Heart right ventricle (tissue), 16 donors: ENCODE measurements around the gene PSMA6. TPM values are rescaled to one million over a fixed set of nuclear protein-coding genes. Genes with fewer than 3 reads are reported as not detected.

Source experiments
- ATAC-seq, 8 donors: fragments of 200-7000 bp; cut with Tn5 transposase; one replicate each; pipeline ENCODE4 v1.9.1; 2020; ENCODE audit warnings: mild to moderate bottlenecking in 8 of 8, moderate library complexity in 8 of 8, moderate number of reproducible peaks in 1 of 8
- DNase-seq, 2 donors: peaks; one replicate each; pipeline ENCODE4 v3.0.0-alpha.2; 2020
- H3K27ac ChIP-seq, 10 donors: fragments of 200-600 bp; sonication (generic) in 2 of 10; one replicate each; pipeline versions ENCODE4 v1.5.0 to v1.8.0; 2020 to 2022; ENCODE audit warnings: mild to moderate bottlenecking in 3 of 10
- H3K27me3 ChIP-seq, 7 donors: fragments of 200-600 bp; one replicate each; pipeline ENCODE4 v1.8.0; 2021 to 2022; ENCODE audit warnings: mild to moderate bottlenecking in 2 of 7
- H3K36me3 ChIP-seq, 9 donors: fragments of 200-600 bp; sonication (generic) in 1 of 9; one replicate each; pipeline versions ENCODE4 v1.5.0 to v1.8.0; 2020 to 2022; ENCODE audit warnings: mild to moderate bottlenecking in 2 of 9
- H3K4me1 ChIP-seq, 9 donors: fragments of 200-600 bp; sonication (generic) in 1 of 9; one replicate each; pipeline versions ENCODE4 v1.5.0 to v1.8.0; 2020 to 2022; ENCODE audit warnings: mild to moderate bottlenecking in 4 of 9
- H3K4me3 ChIP-seq, 10 donors: fragments of 200-600 bp; sonication (generic) in 2 of 10; one replicate each; pipeline versions ENCODE4 v1.5.0 to v1.8.0; 2020 to 2022; ENCODE audit warnings: mild to moderate bottlenecking in 7 of 10, moderate library complexity in 2 of 10
- H3K9me3 ChIP-seq, 11 donors: fragments of 200-600 bp in 10 of 11; sonication (generic) in 2 of 11; one replicate each; pipeline versions ENCODE4 v1.5.0 to v1.8.0; 2013 to 2022; ENCODE audit warnings: mild to moderate bottlenecking in 2 of 11, control low read depth in 1 of 11, moderate library complexity in 1 of 11
- CTCF ChIP-seq, 9 donors: fragments of 200-600 bp; sonication (generic) in 2 of 9; IDR thresholded peaks; one replicate each; pipeline versions ENCODE4 v1.5.0 to v1.8.0; 2021 to 2022; ENCODE audit warnings: antibody characterized with exemption in 9 of 9, mild to moderate bottlenecking in 5 of 9, moderate library complexity in 1 of 9
- WGBS, 2 donors: extraction: QIAGEN DNeasy Blood & Tissue Kit; methylation state at CpG; one replicate each; pipeline ENCODE4 v1.1.7; 2013; ENCODE audit warnings: inconsistent platforms in 1 of 2; 5-methylcytosine and 5-hydroxymethylcytosine counted together
- intact Hi-C, 10 donors: fragments of 100-400 bp; cut with DNase I; formaldehyde crosslinking; loops; one replicate each; pipeline versions ENCODE4 v1.11.1 to v1.14.2; 2022
- polyA plus RNA-seq, 2 donors: library from polyadenylated mRNA; stranded (reverse); fragments of 200-250 nt; gene quantifications; one replicate each; pipeline ENCODE4 v1.2.3, GENCODE V29; 2013
- total RNA-seq, 10 donors: library from RNA; stranded (reverse); fragmentation: NEBNext Ultra II Directional in 3 of 10; extraction: Animal tissue kit (Norgen Biotek cat#: 25700) in 3 of 10; gene quantifications; one replicate each; pipeline versions ENCODE4 v1.2.1 to v1.2.4, GENCODE V29; 2021 to 2023
- donor health status: Arrhythmogenic right ventricular cardiomyopathy.
- donor health status: ischemic (EF 13 %, LVEDD 7.1; RV severe dilation, severe dysfunction).
- donor health status: healthy with polysubstance abuse.
- donor health status: DM: no; HTN: yes; CAD: no.
- donor health status: DM: no; HTN: no; CAD: no.
- donor health status: ischemic (EF 25% LVEDD 6.9; RV normal size, moderate dysfunction).
- donor health status: ischemic (EF 25% LVEDD 5.7; RV mildly dilated, moderate dysfunction).
- donor health status: healthy.
- donor health status: DM: yes; HTN: yes; CAD: no.
- donor health status: Ischemic cardiomyopathy.
- donor health status: ischemic (EF 35%, LVEDD 5.7; RV mildly dilated, moderate dysfunction).
- donor health status: nonischemic (EF 11% LVEDD 7.7; RV severe dilation, severe dysfunction).
- donor health status: DM: yes; HTN: yes; CAD: no.
- donor health status: PGD.
- donor health status: ischemic (EF 29% LVEDD 5.4; RV normal size, mild dysfunction).
- donor health status: nonischemic (EF 23%, LVEDD 6.1; RV moderate dilation, normal function).

PSMA6 gene
- total and polyA plus RNA-seq, 12 donors: 92.3 to 233 (median 166) TPM

- TF ChIP-seq CTCF (IDR thresholded peaks at IDR 0.05): no peak
- 86 to 87% methylated on average over 14 of the region's 14 CpGs for WGBS, 2 donors
- ATAC-seq: no peak
- intact Hi-C loops: loop anchor here in 5 of 10 donors (5.0 to 10.0 kb wide), 4 partner anchors 46 to 61 kb away; partner anchors contain the start of genes NFKBIA (in 1 of the 5) and PSMA6 (in 1 of the 5)
- Histone ChIP-seq H3K4me3 (peak overlapping the region in 5 of 10 donors; percentile 11 to 44 (median 41)), H3K27ac (peak overlapping the region; percentile 86 to 98 (median 95)), H3K36me3 (no peaks in the 10 kb centered on the region), H3K4me1 (peaks cover 24 to 86% (median 59%) of the 10 kb centered on the region in 9 donors), H3K9me3 (no peaks in the 10 kb centered on the region), H3K27me3 (no peaks in the 10 kb centered on the region)
- no peak for DNase-seq
These were observed 48.7 kb downstream of the PSMA6 start for GRCh38 chr14:35340616-35341453.

GRCh38 chr14:35341454-35341750, 49.2 kb downstream of the PSMA6 start:
- H3K4me1 ChIP-seq: peaks cover 20 to 80% (median 53%) of the 10 kb centered on the region in 9 donors
- peak overlapping the region; percentile 86 to 98 (median 95) for H3K27ac ChIP-seq
- no peaks in the 10 kb centered on the region for H3K27me3 ChIP-seq
- WGBS, 2 donors: 12 to 13% methylated on average over 4 of the region's 4 CpGs
- no peak for TF ChIP-seq CTCF (IDR thresholded peaks at IDR 0.05)
- no peaks in the 10 kb centered on the region for H3K36me3 ChIP-seq
- no peak for DNase-seq
- ATAC-seq: no peak
- intact Hi-C loops: loop anchor here in 5 of 10 donors (5.0 to 10.0 kb wide), 4 partner anchors 46 to 61 kb away; partner anchors contain the start of genes NFKBIA (in 1 of the 5) and PSMA6 (in 1 of the 5)
- H3K9me3 ChIP-seq: no peaks in the 10 kb centered on the region
- H3K4me3 ChIP-seq: peak overlapping the region in 5 of 10 donors; percentile 11 to 44 (median 41)

GRCh38 chr14:35341751-35342488, 49.7 kb downstream of the PSMA6 start:
- H3K27ac ChIP-seq: peak overlapping the region; percentile 86 to 98 (median 95)
- intact Hi-C loops: loop anchor here in 5 of 10 donors (5.0 to 10.0 kb wide), 4 partner anchors 45 to 60 kb away; partner anchors contain the start of genes NFKBIA (in 1 of the 5) and PSMA6 (in 1 of the 5)
- peaks cover 20 to 76% (median 50%) of the 10 kb centered on the region in 9 donors for H3K4me1 ChIP-seq
- ATAC-seq (peak; percentile 85 to 96 (median 90)), DNase-seq (peak; percentile 95)
- no peaks in the 10 kb centered on the region for H3K9me3 ChIP-seq
- 19 to 20% methylated on average over 25 of the region's 25 CpGs for WGBS, 2 donors
- no peak for TF ChIP-seq CTCF (IDR thresholded peaks at IDR 0.05)
- no peaks in the 10 kb centered on the region for H3K36me3 ChIP-seq
- peak overlapping the region in 9 of 10 donors; percentile 1 to 44 (median 38) for H3K4me3 ChIP-seq
- no peaks in the 10 kb centered on the region for H3K27me3 ChIP-seq

GRCh38 chr14:35342489-35343010, 50.4 kb downstream of the PSMA6 start:
- Histone ChIP-seq H3K4me3 (peak overlapping the region in 4 of 10 donors; percentile 1 to 44 (median 40)), H3K9me3 (no peaks in the 10 kb centered on the region), H3K27ac (peak overlapping the region; percentile 86 to 98 (median 95)), H3K4me1 (peaks cover 20 to 70% (median 43%) of the 10 kb centered on the region in 9 donors), H3K27me3 (no peaks in the 10 kb centered on the region), H3K36me3 (no peaks in the 10 kb centered on the region)
- 31 to 42% methylated on average over 8 of the region's 8 CpGs for WGBS, 2 donors
- ATAC-seq (no peak), DNase-seq (peak in 1 of 2 donors; percentile 52)
- intact Hi-C loops: loop anchor here in 5 of 10 donors (5.0 to 10.0 kb wide), 4 partner anchors 45 to 60 kb away; partner anchors contain the start of genes NFKBIA (in 1 of the 5) and PSMA6 (in 1 of the 5)
- no peak for TF ChIP-seq CTCF (IDR thresholded peaks at IDR 0.05)
